Testis (tissue), 2 donors: Measurements from ENCODE around the gene CCDC178.

Experiments
- POLR2A ChIP-seq: fragments of 450-650 bp; IDR thresholded peaks from one replicate; pipeline ENCODE4 v1.6.1; 2017; ENCODE audit warnings: antibody characterized with exemption, mild to moderate bottlenecking, moderate library complexity
- TF ChIP-seq, protein P1 (sequence below), 3 experiments: fragments of 450-650 bp in 2 of 3; fragments of 200-600 bp in 1 of 3; sonication (generic) in 1 of 3; IDR thresholded peaks; one replicate each; pipeline ENCODE4 v1.5.1; 2016 to 2019; ENCODE audit warnings: antibody characterized with exemption in 3 of 3, mild to moderate bottlenecking in 2 of 3, moderate library complexity in 1 of 3

DNA sequence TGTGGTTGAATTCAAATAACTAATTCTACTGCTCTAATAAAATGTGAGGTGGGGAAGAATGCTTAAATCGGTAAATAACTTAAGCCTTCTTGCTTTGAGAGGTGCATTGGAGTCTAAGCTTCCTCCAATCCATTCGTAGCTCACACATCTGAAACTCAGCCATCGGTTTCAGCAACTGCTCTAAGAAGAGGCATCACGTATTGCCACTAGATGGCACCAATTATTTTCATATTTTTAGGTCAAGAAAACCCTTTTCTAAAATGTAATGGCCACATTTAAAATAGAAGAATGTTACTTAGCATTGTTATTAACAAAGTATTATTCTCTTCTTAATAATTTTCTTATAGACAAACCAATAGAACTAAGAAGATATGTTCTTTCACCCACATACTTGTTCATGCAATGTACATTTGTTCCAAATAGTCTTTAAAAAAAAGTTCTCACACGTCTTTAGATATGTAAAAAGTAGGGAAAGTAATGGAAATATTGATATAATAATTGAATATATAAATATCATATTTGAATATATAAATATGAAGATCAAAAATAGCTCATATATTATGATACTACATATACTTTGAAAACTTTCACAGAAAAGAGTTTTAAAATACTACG is 229.8 kb downstream of the CCDC178 start:
- TF ChIP-seq, protein P1, sequence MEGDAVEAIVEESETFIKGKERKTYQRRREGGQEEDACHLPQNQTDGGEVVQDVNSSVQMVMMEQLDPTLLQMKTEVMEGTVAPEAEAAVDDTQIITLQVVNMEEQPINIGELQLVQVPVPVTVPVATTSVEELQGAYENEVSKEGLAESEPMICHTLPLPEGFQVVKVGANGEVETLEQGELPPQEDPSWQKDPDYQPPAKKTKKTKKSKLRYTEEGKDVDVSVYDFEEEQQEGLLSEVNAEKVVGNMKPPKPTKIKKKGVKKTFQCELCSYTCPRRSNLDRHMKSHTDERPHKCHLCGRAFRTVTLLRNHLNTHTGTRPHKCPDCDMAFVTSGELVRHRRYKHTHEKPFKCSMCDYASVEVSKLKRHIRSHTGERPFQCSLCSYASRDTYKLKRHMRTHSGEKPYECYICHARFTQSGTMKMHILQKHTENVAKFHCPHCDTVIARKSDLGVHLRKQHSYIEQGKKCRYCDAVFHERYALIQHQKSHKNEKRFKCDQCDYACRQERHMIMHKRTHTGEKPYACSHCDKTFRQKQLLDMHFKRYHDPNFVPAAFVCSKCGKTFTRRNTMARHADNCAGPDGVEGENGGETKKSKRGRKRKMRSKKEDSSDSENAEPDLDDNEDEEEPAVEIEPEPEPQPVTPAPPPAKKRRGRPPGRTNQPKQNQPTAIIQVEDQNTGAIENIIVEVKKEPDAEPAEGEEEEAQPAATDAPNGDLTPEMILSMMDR (IDR thresholded peaks at IDR 0.05), result peak in 2 of 3 experiments; percentile 11 to 46
- TF ChIP-seq POLR2A, result no peak
